K562 (cell line): ENCODE data around the gene HKDC1. TPM values are rescaled to one million over a fixed set of nuclear protein-coding genes. Genes with fewer than 3 reads are reported as not detected.
A peak's percentile ranks its signal among the peaks of the same experiment; 100 is the strongest.

Experiments used
- BRCA1 ChIP-seq, 2 experiments: fragments of 450-650 bp in 1 of 2; sonication (generic) in 1 of 2; formaldehyde crosslinking in 1 of 2; IDR thresholded peaks; 2 replicates each; pipeline versions ENCODE4 v1.5.0 to v1.6.1; 2017 to 2020; ENCODE audit warnings: mild to moderate bottlenecking in 1 of 2, missing genetic modification reagents in 1 of 2
- BRD4 ChIP-seq: fragments of 200-600 bp; sonication (generic); IDR thresholded peaks from 2 replicates; pipeline ENCODE4 v1.6.1; 2017; ENCODE audit warnings: inconsistent platforms
- BRD9 ChIP-seq: fragments of 450-650 bp; IDR thresholded peaks from 2 replicates; pipeline ENCODE4 v1.6.1; 2018; ENCODE audit warnings: low read depth; ENCODE audit not compliant: partially characterized antibody
- CHD1 ChIP-seq: fragments of 200-600 bp; sonication (generic); IDR thresholded peaks from one replicate; pipeline ENCODE4 v1.6.1; 2012; ENCODE audit warnings: mild to moderate bottlenecking, moderate library complexity, low read length, inconsistent platforms
- FOXK1 ChIP-seq: sonication (generic); formaldehyde crosslinking; IDR thresholded peaks from 2 replicates; pipeline ENCODE4 v1.8.0; 2022; ENCODE audit warnings: missing genetic modification reagents, mild to moderate bottlenecking, borderline replicate concordance
- FOXP1 ChIP-seq: sonication (generic); formaldehyde crosslinking; IDR thresholded peaks from 2 replicates; pipeline ENCODE4 v1.8.0; 2022; ENCODE audit warnings: mild to moderate bottlenecking, missing genetic modification reagents
- HOMEZ ChIP-seq: fragments of 250-450 bp; sonication (Bioruptor Pico); IDR thresholded peaks from 2 replicates; pipeline ENCODE4 v1.4.0; 2020; ENCODE audit warnings: mild to moderate bottlenecking, moderate library complexity
- RHOXF2B ChIP-seq: fragments of 250-450 bp; sonication (Bioruptor Pico); conservative IDR thresholded peaks from 2 replicates; pipeline ENCODE4 v1.5.1; 2021
- SAFB ChIP-seq: fragments of 200-400 bp; formaldehyde crosslinking; IDR thresholded peaks from 2 replicates; pipeline ENCODE4 v1.6.1; 2017; ENCODE audit warnings: low read depth, low read length, borderline replicate concordance
- SIN3A ChIP-seq, 2 experiments: fragments of 150-350 bp in 1 of 2; IDR thresholded peaks; 2 replicates each; pipeline ENCODE4 v1.6.1; 2011 to 2016; ENCODE audit warnings: borderline replicate concordance in 2 of 2, low read depth in 2 of 2, low read length in 2 of 2, mild to moderate bottlenecking in 2 of 2, moderate library complexity in 2 of 2; ENCODE audit not compliant: control insufficient read depth in 1 of 2
- ZBTB1 ChIP-seq: sonication (generic); formaldehyde crosslinking; IDR thresholded peaks from 2 replicates; pipeline ENCODE4 v1.8.1; 2023; ENCODE audit warnings: missing genetic modification reagents, low read depth, mild to moderate bottlenecking, borderline replicate concordance
- ZFX ChIP-seq: sonication (generic); formaldehyde crosslinking; IDR thresholded peaks from 2 replicates; pipeline ENCODE4 v1.8.0; 2022; ENCODE audit warnings: mild to moderate bottlenecking, missing genetic modification reagents, moderate library complexity
- ZNF232 ChIP-seq: sonication (generic); formaldehyde crosslinking; IDR thresholded peaks from 2 replicates; pipeline ENCODE4 v1.8.0; 2022; ENCODE audit warnings: mild to moderate bottlenecking, missing genetic modification reagents
- ZNF282 ChIP-seq: sonication (generic); formaldehyde crosslinking; IDR thresholded peaks from 2 replicates; pipeline ENCODE4 v1.8.1; 2023; ENCODE audit warnings: missing genetic modification reagents
- ZNF512 ChIP-seq: IDR thresholded peaks from 2 replicates; pipeline ENCODE4 v1.6.1; 2016; ENCODE audit warnings: missing genetic modification characterization, missing compliant biosample characterization
- polyA plus RNA-seq, 8 experiments: library from polyadenylated mRNA; depleted of rRNA in 4 of 8; stranded (reverse) in 5 of 8; unstranded in 3 of 8; fragments of >200 nt; fragmentation: Nextera tagmentation in 2 of 8; fragmentation: Illumina TruSeq in 1 of 8; extraction: Ambion mirVana in 2 of 8; extraction: Trizol in 1 of 8; gene quantifications; 2 replicates each; pipeline versions ENCODE4 v1.2.1 to v1.2.3, GENCODE V29; 2011 to 2014; ENCODE audit warnings: inconsistent platforms in 1 of 8, missing spikeins in 1 of 8
- total RNA-seq, 7 experiments: library from RNA; depleted of rRNA in 6 of 7; stranded (reverse); fragments of >200 nt in 6 of 7; fragmentation: Illumina TruSeq in 2 of 7; extraction: Trizol in 2 of 7; gene quantifications; 2 replicates each; pipeline versions ENCODE4 v1.2.1 to v1.2.3, GENCODE V29; 2011 to 2021; ENCODE audit warnings: low replicate concordance in 1 of 7
- TF ChIP-seq, protein P1 (sequence below): sonication (generic); formaldehyde crosslinking; IDR thresholded peaks from 2 replicates; pipeline ENCODE4 v1.8.0; 2023; ENCODE audit warnings: mild to moderate bottlenecking, missing genetic modification reagents
- TF ChIP-seq, protein P2 (sequence below): sonication (generic); formaldehyde crosslinking; IDR thresholded peaks from 2 replicates; pipeline ENCODE4 v1.8.0; 2022; ENCODE audit warnings: mild to moderate bottlenecking, low read depth, missing genetic modification reagents
- TF ChIP-seq, protein P3 (sequence below): sonication (generic); formaldehyde crosslinking; IDR thresholded peaks from 2 replicates; pipeline ENCODE4 v1.8.0; 2022; ENCODE audit warnings: mild to moderate bottlenecking, missing genetic modification reagents
- TF ChIP-seq, protein P4 (sequence below): sonication (generic); formaldehyde crosslinking; IDR thresholded peaks from 2 replicates; pipeline ENCODE4 v1.8.0; 2022; ENCODE audit warnings: mild to moderate bottlenecking, missing genetic modification reagents

HKDC1 gene
- total and polyA plus RNA-seq, 9 of the 15 experiments (the other 6 are each of a cell fraction or from before 2014, with no cell fraction given) = 0.04 to 0.22 (median 0.11) TPM; not detected in 5

GRCh38 chr10:69180525-69181204 is 39.5 kb upstream of the HKDC1 start (continued):
- TF ChIP-seq BRD4 (0 out of 2 replicates have a peak, but pooled peaks have one; percentile 21), CHD1 (no peak), SAFB (no peak), RHOXF2B (CRISPR knock-in tag) (no peak), ZNF512 (no peak), ZFX (CRISPR knock-in tag) (peak; percentile 80), FOXP1 (CRISPR knock-in tag) (0 out of 2 replicates have a peak, but pooled peaks have one; percentile 9), BRD9 (no peak), HOMEZ (CRISPR knock-in tag) (no peak), ZNF282 (CRISPR knock-in tag) (no peak), SIN3A (IDR thresholded peaks at IDR 0.05; ENCODE audit: borderline replicate concordance in 2 of 2, control insufficient read depth in 1 of 2, low read depth in 2 of 2, low read length in 2 of 2) (peak in 1 of 2 experiments; percentile 35; a peak in 1 of 4 replicates), ZBTB1 (CRISPR knock-in tag) (0 out of 2 replicates have a peak, but pooled peaks have one; percentile 35), FOXK1 (CRISPR knock-in tag) (0 out of 2 replicates have a peak, but pooled peaks have one; percentile 39), ZNF232 (CRISPR knock-in tag) (0 out of 2 replicates have a peak, but pooled peaks have one; percentile 43), BRCA1 (IDR thresholded peaks at IDR 0.05) (no peak), BRCA1 (CRISPR knock-in tag; IDR thresholded peaks at IDR 0.05) (0 out of 2 replicates have a peak, but pooled peaks have one; percentile 14)
- TF ChIP-seq, protein P1, sequence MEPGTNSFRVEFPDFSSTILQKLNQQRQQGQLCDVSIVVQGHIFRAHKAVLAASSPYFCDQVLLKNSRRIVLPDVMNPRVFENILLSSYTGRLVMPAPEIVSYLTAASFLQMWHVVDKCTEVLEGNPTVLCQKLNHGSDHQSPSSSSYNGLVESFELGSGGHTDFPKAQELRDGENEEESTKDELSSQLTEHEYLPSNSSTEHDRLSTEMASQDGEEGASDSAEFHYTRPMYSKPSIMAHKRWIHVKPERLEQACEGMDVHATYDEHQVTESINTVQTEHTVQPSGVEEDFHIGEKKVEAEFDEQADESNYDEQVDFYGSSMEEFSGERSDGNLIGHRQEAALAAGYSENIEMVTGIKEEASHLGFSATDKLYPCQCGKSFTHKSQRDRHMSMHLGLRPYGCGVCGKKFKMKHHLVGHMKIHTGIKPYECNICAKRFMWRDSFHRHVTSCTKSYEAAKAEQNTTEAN = no peak
- TF ChIP-seq, protein P2, sequence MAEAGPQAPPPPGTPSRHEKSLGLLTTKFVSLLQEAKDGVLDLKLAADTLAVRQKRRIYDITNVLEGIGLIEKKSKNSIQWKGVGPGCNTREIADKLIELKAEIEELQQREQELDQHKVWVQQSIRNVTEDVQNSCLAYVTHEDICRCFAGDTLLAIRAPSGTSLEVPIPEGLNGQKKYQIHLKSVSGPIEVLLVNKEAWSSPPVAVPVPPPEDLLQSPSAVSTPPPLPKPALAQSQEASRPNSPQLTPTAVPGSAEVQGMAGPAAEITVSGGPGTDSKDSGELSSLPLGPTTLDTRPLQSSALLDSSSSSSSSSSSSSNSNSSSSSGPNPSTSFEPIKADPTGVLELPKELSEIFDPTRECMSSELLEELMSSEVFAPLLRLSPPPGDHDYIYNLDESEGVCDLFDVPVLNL (CRISPR knock-in tag) = peak; percentile 57; the same call in 1 of the 2 replicates
- TF ChIP-seq, protein P3, sequence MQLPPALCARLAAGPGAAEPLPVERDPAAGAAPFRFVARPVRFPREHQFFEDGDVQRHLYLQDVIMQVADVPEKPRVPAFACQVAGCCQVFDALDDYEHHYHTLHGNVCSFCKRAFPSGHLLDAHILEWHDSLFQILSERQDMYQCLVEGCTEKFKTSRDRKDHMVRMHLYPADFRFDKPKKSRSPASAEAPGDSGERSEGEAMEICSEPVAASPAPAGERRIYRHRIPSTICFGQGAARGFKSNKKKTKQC (CRISPR knock-in tag) = peak; percentile 59; the same call in 1 of the 2 replicates
- TF ChIP-seq, protein P4, sequence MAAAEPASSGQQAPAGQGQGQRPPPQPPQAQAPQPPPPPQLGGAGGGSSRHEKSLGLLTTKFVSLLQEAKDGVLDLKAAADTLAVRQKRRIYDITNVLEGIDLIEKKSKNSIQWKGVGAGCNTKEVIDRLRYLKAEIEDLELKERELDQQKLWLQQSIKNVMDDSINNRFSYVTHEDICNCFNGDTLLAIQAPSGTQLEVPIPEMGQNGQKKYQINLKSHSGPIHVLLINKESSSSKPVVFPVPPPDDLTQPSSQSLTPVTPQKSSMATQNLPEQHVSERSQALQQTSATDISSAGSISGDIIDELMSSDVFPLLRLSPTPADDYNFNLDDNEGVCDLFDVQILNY (CRISPR knock-in tag) = peak; percentile 90
